ENCODE measurements around the gene DDIT4.

DDIT4 gene

GRCh38 chr10:72233621-72234020 is 40.1 kb upstream of the DDIT4 start:
- ChIA-PET CTCF (no interaction called here), POLR2A (no interaction called here)
- no peak for TF ChIP-seq CTCF (IDR thresholded peaks at IDR 0.05; ENCODE audit: control extremely low read depth, extremely low read depth, low read depth, missing control alignments)
- no peak for DNase-seq (ENCODE audit: extremely low spot score)

GRCh38 chr10:72234560-72235095 is 39.1 kb upstream of the DDIT4 start:
- TF ChIP-seq CTCF (IDR thresholded peaks at IDR 0.05; ENCODE audit: control extremely low read depth, extremely low read depth, low read depth, missing control alignments), result no peak

GRCh38 chr10:72235544-72236279 is 38.0 kb upstream of the DDIT4 start:
- TF ChIP-seq CTCF (IDR thresholded peaks at IDR 0.05; ENCODE audit: control extremely low read depth, extremely low read depth, low read depth, missing control alignments), result no peak
- CTCF ChIA-PET, result interaction anchor here (1.3 to 3.1 kb wide), 4 partner anchors 10 to 110 kb away, joined by 3 to 13 read pairs (median 6); no protein-coding TSS in a partner anchor
- DNase-seq (ENCODE audit: extremely low spot score), result no peak
- POLR2A ChIA-PET, result no interaction called here

More at GRCh38 chr10:72234560-72235095, 39.1 kb upstream of the DDIT4 start:
- CTCF ChIA-PET, result interaction anchor here (1.3 to 3.1 kb wide), 2 partner anchors 9 to 12 kb away, joined by 5 to 13 read pairs; no protein-coding TSS in a partner anchor
- DNase-seq (ENCODE audit: extremely low spot score), result no peak
- POLR2A ChIA-PET, result no interaction called here

GRCh38 chr10:72238392-72239175 is 35.1 kb upstream of the DDIT4 start:
- POLR2A ChIA-PET, result no interaction called here
- no peak for TF ChIP-seq CTCF (IDR thresholded peaks at IDR 0.05; ENCODE audit: control extremely low read depth, extremely low read depth, low read depth, missing control alignments)
- CTCF ChIA-PET, result interaction anchor here (0.8 to 3.0 kb wide), 9 partner anchors 9 to 39 kb away, joined by 3 to 8 read pairs (median 4); no protein-coding TSS in a partner anchor

GRCh38 chr10:72239409-72239808 is 34.3 kb upstream of the DDIT4 start:
- DNase-seq (ENCODE audit: extremely low spot score), result no peak
- no peak for TF ChIP-seq CTCF (IDR thresholded peaks at IDR 0.05; ENCODE audit: control extremely low read depth, extremely low read depth, low read depth, missing control alignments)
- CTCF ChIA-PET, result no interaction called here
- POLR2A ChIA-PET, result interaction anchor here (0.6 kb wide), 1 partner anchor 23 kb away, joined by 3 read pairs; the partner anchor contains the start of gene ASCC1

More at GRCh38 chr10:72238392-72239175, 35.1 kb upstream of the DDIT4 start:
- DNase-seq (ENCODE audit: extremely low spot score), result no peak

- no peak for TF ChIP-seq CTCF (IDR thresholded peaks at IDR 0.05; ENCODE audit: control extremely low read depth, extremely low read depth, low read depth, missing control alignments)
- DNase-seq (ENCODE audit: extremely low spot score), result no peak
- ChIA-PET CTCF (interaction anchor here (1.2 to 1.4 kb wide), 2 partner anchors 11 to 97 kb away, joined by 4 read pairs; no protein-coding TSS in a partner anchor), POLR2A (interaction anchor here (0.6 kb wide), 1 partner anchor 12 kb away, joined by 8 read pairs; no protein-coding TSS in a partner anchor)
Observed at GRCh38 chr10:72240371-72240770, 33.4 kb upstream of the DDIT4 start.

All from GM10248 (cell line).